ENCODE results near the gene AQR.

AQR gene

DNA sequence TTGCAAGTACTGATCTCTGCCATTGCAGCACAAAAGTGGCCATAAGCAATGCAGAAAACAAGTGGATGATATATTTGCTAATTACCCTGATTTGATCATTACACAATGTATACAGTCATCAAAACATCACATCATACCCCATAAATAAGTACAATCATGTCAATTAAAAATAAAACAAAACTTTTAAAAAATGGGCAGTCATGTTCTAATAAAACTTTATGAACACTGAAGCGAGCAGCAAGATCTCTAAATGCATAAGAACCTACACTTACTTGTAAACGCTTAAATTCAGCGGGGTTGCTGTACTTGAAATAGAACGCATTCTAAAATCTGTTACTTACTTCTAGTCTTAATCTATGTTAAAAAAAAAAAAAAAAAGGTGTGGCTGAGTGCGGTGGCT lies 73.4 kb downstream of the AQR start:
- TF ChIP-seq EZH2 (IDR thresholded peaks at IDR 0.05; ENCODE audit: borderline replicate concordance, low read depth, low read length, severe bottlenecking), result no peak
- TF ChIP-seq, protein P1, sequence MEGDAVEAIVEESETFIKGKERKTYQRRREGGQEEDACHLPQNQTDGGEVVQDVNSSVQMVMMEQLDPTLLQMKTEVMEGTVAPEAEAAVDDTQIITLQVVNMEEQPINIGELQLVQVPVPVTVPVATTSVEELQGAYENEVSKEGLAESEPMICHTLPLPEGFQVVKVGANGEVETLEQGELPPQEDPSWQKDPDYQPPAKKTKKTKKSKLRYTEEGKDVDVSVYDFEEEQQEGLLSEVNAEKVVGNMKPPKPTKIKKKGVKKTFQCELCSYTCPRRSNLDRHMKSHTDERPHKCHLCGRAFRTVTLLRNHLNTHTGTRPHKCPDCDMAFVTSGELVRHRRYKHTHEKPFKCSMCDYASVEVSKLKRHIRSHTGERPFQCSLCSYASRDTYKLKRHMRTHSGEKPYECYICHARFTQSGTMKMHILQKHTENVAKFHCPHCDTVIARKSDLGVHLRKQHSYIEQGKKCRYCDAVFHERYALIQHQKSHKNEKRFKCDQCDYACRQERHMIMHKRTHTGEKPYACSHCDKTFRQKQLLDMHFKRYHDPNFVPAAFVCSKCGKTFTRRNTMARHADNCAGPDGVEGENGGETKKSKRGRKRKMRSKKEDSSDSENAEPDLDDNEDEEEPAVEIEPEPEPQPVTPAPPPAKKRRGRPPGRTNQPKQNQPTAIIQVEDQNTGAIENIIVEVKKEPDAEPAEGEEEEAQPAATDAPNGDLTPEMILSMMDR (IDR thresholded peaks at IDR 0.05; ENCODE audit: borderline replicate concordance, extremely low read depth, low read length, poor library complexity, severe bottlenecking), result no peak
- Histone ChIP-seq H3K9ac (ENCODE audit: low read depth, low read length) (no peak overlapping the region), H3K4me1 (ENCODE audit: insufficient read depth, low read length) (no peaks in the 10 kb centered on the region)

DNA sequence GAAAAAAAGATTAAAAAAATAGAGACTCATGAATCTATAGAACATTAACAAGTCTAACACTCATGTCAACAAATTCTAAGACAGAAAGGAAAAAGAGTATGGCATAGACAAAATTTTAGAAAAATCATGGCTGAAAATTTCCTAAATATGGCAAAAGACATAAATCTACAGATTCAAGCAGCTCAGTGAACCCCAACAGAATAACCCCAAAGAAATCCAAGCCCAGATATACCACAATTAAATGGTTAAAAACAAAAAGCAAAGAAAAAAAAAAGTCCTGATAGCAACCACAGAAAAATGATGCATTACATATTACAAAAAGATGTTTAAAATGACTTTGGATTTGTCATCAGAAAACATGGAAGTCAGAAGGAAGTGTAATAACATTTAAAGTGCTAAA lies 75.6 kb downstream of the AQR start:
- Histone ChIP-seq H2AFZ (ENCODE audit: low read depth, low read length) (no peak overlapping the region), H4K20me1 (ENCODE audit: insufficient read depth, low read length) (no peaks in the 10 kb centered on the region), H3K27me3 (ENCODE audit: insufficient read depth, low read length, poor library complexity) (no peaks in the 10 kb centered on the region), H3K4me1 (ENCODE audit: insufficient read depth, low read length) (no peaks in the 10 kb centered on the region), H3K9me3 (ENCODE audit: insufficient read depth, low read length, severe bottlenecking) (peaks cover 6% of the 10 kb centered on the region), H3K4me3 (ENCODE audit: low read depth in 1 of 2, low read length in 2 of 2) (no peak overlapping the region), H3K79me2 (ENCODE audit: insufficient read depth, low read length) (no peaks in the 10 kb centered on the region), H3K36me3 (ENCODE audit: insufficient read depth, low read length) (peaks cover 59% of the 10 kb centered on the region), H3K9ac (ENCODE audit: low read depth, low read length) (no peak overlapping the region), H3K27ac (ENCODE audit: low read length) (no peak overlapping the region), H3K4me2 (ENCODE audit: insufficient read depth, low read length) (no peak overlapping the region)
- TF ChIP-seq EZH2 (IDR thresholded peaks at IDR 0.05; ENCODE audit: borderline replicate concordance, low read depth, low read length, severe bottlenecking), result no peak
- DNase-seq (no peak), ATAC-seq (ENCODE audit: insufficient read depth, low read depth) (no peak)

More for the DNA sequence above, 73.4 kb downstream of the AQR start:
- no peaks in the 10 kb centered on the region for H3K79me2 ChIP-seq (ENCODE audit: insufficient read depth, low read length)
- ATAC-seq (ENCODE audit: insufficient read depth, low read depth), result no peak
- H3K36me3 ChIP-seq (ENCODE audit: insufficient read depth, low read length), result peaks cover 54% of the 10 kb centered on the region
- no peaks in the 10 kb centered on the region for H3K27me3 ChIP-seq (ENCODE audit: insufficient read depth, low read length, poor library complexity)
- no peak overlapping the region for H3K4me2 ChIP-seq (ENCODE audit: insufficient read depth, low read length)
- no peak overlapping the region for H3K4me3 ChIP-seq (ENCODE audit: low read depth in 1 of 2, low read length in 2 of 2)
- DNase-seq, result no peak
- no peak overlapping the region for H2AFZ ChIP-seq (ENCODE audit: low read depth, low read length)
- H3K9me3 ChIP-seq (ENCODE audit: insufficient read depth, low read length, severe bottlenecking), result peaks cover 6% of the 10 kb centered on the region
- no peak overlapping the region for H3K27ac ChIP-seq (ENCODE audit: low read length)
- H4K20me1 ChIP-seq (ENCODE audit: insufficient read depth, low read length), result no peaks in the 10 kb centered on the region

DNA sequence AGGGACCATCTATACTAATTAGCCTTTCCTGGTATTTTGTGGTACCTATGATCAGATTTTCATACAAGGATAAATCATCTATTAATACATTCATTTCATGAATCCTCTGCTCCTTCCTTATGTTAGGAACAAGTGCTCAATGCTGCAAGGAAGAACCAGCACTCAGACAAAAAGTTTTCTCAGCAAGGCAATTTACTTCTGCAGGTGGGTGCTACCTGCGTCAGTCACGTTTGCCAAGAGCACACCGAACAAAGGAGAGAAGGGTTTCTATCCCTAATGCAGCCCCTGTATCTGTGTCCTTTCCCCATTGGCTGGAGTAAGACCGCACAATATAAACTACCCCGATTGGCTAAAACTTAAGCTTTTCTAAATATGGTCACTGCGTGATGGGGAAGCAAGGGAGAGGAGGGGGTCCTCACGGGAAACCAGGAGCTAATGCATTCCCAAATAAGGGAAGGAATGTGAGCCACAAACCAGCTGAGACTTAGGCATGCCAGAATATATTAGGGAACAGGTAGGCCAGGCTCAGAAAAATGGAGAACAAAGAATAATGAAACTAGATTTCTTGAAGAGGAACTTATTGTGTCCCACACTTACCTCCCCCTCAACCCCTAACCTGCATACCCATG lies 76.5 kb downstream of the AQR start:
- no peaks in the 10 kb centered on the region for H4K20me1 ChIP-seq (ENCODE audit: insufficient read depth, low read length)
- ATAC-seq (ENCODE audit: insufficient read depth, low read depth), result no peak
- H3K9me3 ChIP-seq (ENCODE audit: insufficient read depth, low read length, severe bottlenecking), result peaks cover 6% of the 10 kb centered on the region
- peaks cover 59% of the 10 kb centered on the region for H3K36me3 ChIP-seq (ENCODE audit: insufficient read depth, low read length)
- TF ChIP-seq EZH2 (IDR thresholded peaks at IDR 0.05; ENCODE audit: borderline replicate concordance, low read depth, low read length, severe bottlenecking), result no peak
- TF ChIP-seq, protein P1 (IDR thresholded peaks at IDR 0.05; ENCODE audit: borderline replicate concordance, extremely low read depth, low read length, poor library complexity, severe bottlenecking), result no peak
- no peak overlapping the region for H2AFZ ChIP-seq (ENCODE audit: low read depth, low read length)
- no peak overlapping the region for H3K9ac ChIP-seq (ENCODE audit: low read depth, low read length)
- H3K4me2 ChIP-seq (ENCODE audit: insufficient read depth, low read length), result no peak overlapping the region
- H3K4me3 ChIP-seq (ENCODE audit: low read depth in 1 of 2, low read length in 2 of 2), result no peak overlapping the region
- no peaks in the 10 kb centered on the region for H3K27me3 ChIP-seq (ENCODE audit: insufficient read depth, low read length, poor library complexity)
- no peaks in the 10 kb centered on the region for H3K4me1 ChIP-seq (ENCODE audit: insufficient read depth, low read length)
- no peak for DNase-seq
- H3K27ac ChIP-seq (ENCODE audit: low read length), result no peak overlapping the region
- H3K79me2 ChIP-seq (ENCODE audit: insufficient read depth, low read length), result no peaks in the 10 kb centered on the region

DNA sequence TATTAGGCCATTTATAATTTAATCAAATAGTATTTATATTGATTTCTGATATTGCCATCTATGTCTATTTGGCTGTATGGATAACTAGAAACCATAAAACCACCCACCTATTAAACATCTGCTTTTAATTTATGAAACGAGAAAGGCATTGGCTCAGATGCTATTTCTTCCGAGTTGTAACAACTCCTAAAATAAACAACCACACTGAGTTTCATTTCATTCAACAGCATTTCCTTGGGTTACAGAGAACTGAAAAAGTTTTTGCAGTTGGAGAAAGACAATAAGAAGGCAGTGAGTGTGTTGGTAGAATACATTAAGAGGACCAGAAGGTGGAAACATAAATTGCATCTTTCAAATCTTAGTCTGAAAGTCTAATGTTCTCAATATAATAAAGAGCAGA lies 79.1 kb downstream of the AQR start:
- Histone ChIP-seq H2AFZ (ENCODE audit: low read depth, low read length) (no peak overlapping the region), H3K4me2 (ENCODE audit: insufficient read depth, low read length) (no peak overlapping the region), H3K36me3 (ENCODE audit: insufficient read depth, low read length) (peaks cover 60% of the 10 kb centered on the region), H3K27ac (ENCODE audit: low read length) (no peak overlapping the region), H3K9ac (ENCODE audit: low read depth, low read length) (no peak overlapping the region), H3K9me3 (ENCODE audit: insufficient read depth, low read length, severe bottlenecking) (peaks cover 6% of the 10 kb centered on the region), H3K4me1 (ENCODE audit: insufficient read depth, low read length) (no peaks in the 10 kb centered on the region), H3K79me2 (ENCODE audit: insufficient read depth, low read length) (no peaks in the 10 kb centered on the region), H3K27me3 (ENCODE audit: insufficient read depth, low read length, poor library complexity) (no peaks in the 10 kb centered on the region), H4K20me1 (ENCODE audit: insufficient read depth, low read length) (no peaks in the 10 kb centered on the region), H3K4me3 (ENCODE audit: low read depth in 1 of 2, low read length in 2 of 2) (no peak overlapping the region)
- ATAC-seq (ENCODE audit: insufficient read depth, low read depth), result no peak
- no peak for TF ChIP-seq EZH2 (IDR thresholded peaks at IDR 0.05; ENCODE audit: borderline replicate concordance, low read depth, low read length, severe bottlenecking)
- TF ChIP-seq, protein P1 (IDR thresholded peaks at IDR 0.05; ENCODE audit: borderline replicate concordance, extremely low read depth, low read length, poor library complexity, severe bottlenecking), result no peak
- DNase-seq, result no peak

All from DND-41 (cell line).